Ammon's horn (tissue), 1 donor: ENCODE results near the gene TNS2.
"Not testable (repeated sequence)": the region's sequence is repeated elsewhere in the genome, so short reads cannot be mapped to it uniquely, and the experiment has no call there.

Experiments used
- DNase-seq: peaks from one replicate; pipeline ENCODE4 v3.0.0-alpha.2; 2016; ENCODE audit warnings: low spot score

The TNS2 gene

GRCh38 chr12:53049571-53050318 is at the start of gene TNS2:
TNS2 (plus strand) TSS chr12:53050065; CDS start chr12:53050186, 121 bp downstream.
- peak; percentile 42 for DNase-seq

- no peak for DNase-seq
Observed at GRCh38 chr12:53004178-53004577, 45.7 kb upstream of the TNS2 start.

GRCh38 chr12:53004582-53004981 is 45.3 kb upstream of the TNS2 start:
- no peak for DNase-seq

- no peak for DNase-seq
Observed at GRCh38 chr12:53005215-53005985, 44.5 kb upstream of the TNS2 start.

- peak; percentile 100 for DNase-seq
Observed at GRCh38 chr12:53005986-53006809, 43.7 kb upstream of the TNS2 start, which contains the start of gene EIF4B. EIF4B (plus strand) TSS chr12:53006456; CDS start chr12:53006484, 28 bp downstream.

- peak; percentile 82 for DNase-seq
Observed at GRCh38 chr12:53006810-53007309, 43.0 kb upstream of the TNS2 start.

- no peak for DNase-seq
Observed at GRCh38 chr12:53007343-53007742, 42.5 kb upstream of the TNS2 start.

GRCh38 chr12:53008760-53009159 is 41.1 kb upstream of the TNS2 start:
- DNase-seq = not testable (repeated sequence)

- no peak for DNase-seq
Observed at GRCh38 chr12:53010955-53011354, 38.9 kb upstream of the TNS2 start.

GRCh38 chr12:53011889-53012288 is 38.0 kb upstream of the TNS2 start:
- DNase-seq = no peak

GRCh38 chr12:53012928-53013327 is 36.9 kb upstream of the TNS2 start:
- no peak for DNase-seq

GRCh38 chr12:53014709-53015108 is 35.2 kb upstream of the TNS2 start:
- DNase-seq = no peak

GRCh38 chr12:53025250-53025649 is 24.6 kb upstream of the TNS2 start:
- DNase-seq = no peak

- not testable (repeated sequence) for DNase-seq
Observed at GRCh38 chr12:53027014-53027413, 22.9 kb upstream of the TNS2 start.

- DNase-seq = no peak
Observed at GRCh38 chr12:53031616-53032015, 18.2 kb upstream of the TNS2 start.

GRCh38 chr12:53033832-53034231 is 16.0 kb upstream of the TNS2 start:
- not testable (repeated sequence) for DNase-seq

- DNase-seq = no peak
Observed at GRCh38 chr12:53034459-53034858, 15.4 kb upstream of the TNS2 start.

GRCh38 chr12:53036802-53037201 is 13.1 kb upstream of the TNS2 start:
- no peak for DNase-seq

GRCh38 chr12:53039851-53040250 is 10.0 kb upstream of the TNS2 start:
- DNase-seq = no peak

- no peak for DNase-seq
Observed at GRCh38 chr12:53042607-53043454, 7.0 kb upstream of the TNS2 start.

GRCh38 chr12:53044052-53044581 is 5.7 kb upstream of the TNS2 start:
- peak; percentile 80 for DNase-seq
